Measurements from ENCODE around the gene ZNF205.
"Not testable (repeated sequence)": the region's sequence is repeated elsewhere in the genome, so short reads cannot be mapped to it uniquely, and the experiment has no call there.

Gene ZNF205

DNA sequence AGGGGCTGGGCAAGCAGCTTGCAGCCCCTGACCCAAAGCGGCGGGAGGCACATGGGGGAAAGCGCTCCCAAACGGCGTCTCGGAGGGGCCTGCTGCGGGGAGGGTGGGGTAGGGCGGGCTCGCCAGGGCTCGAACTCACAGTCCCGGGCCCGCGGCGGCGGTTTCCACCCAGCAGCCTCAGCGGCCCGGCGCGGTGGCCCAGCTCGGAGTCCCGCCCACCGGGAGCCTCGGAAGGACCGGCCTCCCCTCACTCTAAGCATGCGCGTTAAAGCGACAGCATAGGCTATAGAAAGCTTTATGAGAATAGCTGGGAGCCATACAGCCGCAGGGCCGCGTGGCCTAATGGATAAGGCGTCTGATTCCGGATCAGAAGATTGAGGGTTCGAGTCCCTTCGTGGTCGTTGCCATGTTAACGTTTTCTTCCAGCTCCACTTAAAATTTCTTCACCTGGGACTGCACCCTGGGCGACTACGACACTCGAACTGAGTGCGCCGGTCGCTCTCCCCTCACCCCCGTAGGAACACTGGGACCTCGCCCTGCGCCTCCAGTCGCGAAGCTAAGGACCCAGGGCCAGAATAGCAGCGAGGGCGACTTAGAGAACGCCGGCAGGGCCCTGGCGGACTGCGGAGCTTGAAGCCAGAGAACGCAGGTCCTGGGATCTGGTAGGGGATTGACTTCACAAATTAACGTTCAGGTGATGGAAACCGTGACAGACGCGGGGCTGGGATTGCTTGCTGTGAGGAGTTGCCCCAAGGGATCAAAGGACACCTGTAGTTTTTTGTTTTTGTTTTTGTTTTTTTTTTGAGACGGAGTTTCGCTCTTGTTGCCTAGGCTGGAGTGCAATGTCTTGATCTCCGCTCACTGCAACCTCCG lies 38.2 kb downstream of the ZNF205 start:
- peak; percentile 98 for DNase-seq

DNA sequence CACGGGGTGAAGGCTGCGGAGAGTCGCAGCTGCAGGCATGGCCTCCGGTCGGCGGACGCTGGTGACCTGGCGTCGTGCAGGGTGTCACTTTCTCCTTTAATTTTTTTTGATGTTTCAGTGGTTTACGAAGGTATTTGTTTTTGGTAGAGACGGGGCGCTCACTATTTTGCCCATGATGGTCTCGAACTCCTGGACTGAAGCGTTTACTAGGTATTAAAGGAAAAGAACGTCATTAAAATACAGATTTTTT lies 39.6 kb downstream of the ZNF205 start:
- DNase-seq: no peak

DNA sequence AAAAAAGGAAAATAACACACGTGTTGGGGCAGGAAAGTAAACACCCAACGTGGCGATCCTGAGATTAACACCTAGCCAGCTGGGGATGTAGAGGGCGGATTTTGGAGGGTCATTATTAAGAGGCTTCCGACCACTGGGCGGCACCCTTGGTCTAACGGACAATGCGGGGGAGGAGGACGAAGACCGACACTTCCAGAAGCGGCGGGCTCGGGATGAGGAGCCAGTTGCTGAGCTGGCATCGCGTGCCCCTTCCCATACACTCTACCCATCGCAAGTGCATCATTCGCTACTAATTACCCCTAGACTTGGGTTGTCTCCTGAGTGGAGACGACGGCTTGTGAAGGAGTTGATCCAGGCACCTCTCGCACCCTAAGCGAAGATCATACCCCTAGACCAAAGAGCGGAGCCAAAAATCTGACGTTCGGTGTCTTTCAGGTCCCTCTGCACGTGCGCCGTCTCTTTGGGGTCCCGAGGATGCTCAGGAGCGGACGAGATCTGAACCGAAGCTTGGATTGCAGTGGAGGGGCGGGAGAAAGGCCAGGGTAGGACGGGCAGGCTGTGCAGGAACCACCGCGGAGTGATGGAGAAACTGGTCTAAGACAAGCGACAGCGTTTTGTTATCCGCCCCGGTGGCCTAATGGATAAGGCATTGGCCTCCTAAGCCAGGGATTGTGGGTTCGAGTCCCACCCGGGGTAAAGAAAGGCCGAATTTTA lies 40.0 kb downstream of the ZNF205 start:
- peak; percentile 96 for DNase-seq

DNA sequence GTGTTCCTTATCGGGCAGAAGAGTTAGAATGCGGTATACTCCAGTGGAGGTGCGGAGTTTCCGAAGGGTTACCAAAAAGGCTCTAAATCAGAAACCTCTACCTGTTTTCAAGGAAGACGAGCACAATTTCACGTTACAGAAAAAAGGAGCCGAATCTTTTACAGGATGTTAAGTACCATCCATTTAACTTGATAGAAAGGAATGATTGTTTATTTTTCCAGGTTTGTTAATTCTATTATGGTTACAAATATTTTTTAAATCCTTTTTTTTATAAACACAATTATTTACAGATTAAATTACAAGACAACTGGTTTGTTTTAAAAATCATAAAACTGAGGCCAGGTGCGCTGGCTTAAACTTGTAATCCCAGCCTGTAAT lies 40.6 kb downstream of the ZNF205 start:
- no peak for DNase-seq

DNA sequence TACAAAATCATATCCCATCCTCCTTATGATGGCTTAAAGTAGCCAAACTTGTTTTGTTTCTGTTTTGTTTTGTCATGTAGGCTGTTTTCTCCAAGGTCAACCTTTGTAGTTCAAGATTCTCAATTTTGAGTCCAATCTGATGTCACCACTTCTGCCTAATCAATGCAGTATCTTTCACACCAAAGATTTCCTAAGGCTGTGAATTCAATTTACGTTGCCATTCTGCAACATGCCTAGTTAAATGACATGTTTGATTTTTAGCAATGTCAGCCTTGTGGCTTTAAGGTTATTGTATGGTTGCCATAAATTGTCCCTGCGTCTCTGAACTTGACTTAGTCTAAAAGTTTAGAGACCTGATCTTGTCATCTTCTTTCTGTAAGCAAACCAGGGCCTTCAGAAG lies 42.8 kb downstream of the ZNF205 start:
- no peak for DNase-seq

DNA sequence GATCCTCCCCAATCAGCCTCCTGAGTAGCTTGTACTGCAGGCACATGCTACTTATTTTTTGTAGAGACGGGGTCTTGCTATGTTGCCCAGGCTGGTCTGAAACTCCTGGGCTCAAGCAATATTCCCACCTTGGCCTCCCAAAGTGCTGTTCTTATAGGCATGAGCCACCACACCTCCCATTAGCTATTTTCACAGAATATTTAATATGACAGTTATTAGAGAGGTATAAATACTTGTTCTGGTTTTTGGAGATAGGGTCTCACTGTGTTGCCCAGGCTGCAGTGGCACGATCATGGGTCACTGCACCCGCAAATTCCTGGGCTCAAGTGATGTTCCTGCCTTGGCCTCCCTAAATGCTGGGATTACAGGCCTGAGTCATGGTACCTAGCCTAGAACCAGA lies 43.6 kb downstream of the ZNF205 start:
- no peak for DNase-seq

DNA sequence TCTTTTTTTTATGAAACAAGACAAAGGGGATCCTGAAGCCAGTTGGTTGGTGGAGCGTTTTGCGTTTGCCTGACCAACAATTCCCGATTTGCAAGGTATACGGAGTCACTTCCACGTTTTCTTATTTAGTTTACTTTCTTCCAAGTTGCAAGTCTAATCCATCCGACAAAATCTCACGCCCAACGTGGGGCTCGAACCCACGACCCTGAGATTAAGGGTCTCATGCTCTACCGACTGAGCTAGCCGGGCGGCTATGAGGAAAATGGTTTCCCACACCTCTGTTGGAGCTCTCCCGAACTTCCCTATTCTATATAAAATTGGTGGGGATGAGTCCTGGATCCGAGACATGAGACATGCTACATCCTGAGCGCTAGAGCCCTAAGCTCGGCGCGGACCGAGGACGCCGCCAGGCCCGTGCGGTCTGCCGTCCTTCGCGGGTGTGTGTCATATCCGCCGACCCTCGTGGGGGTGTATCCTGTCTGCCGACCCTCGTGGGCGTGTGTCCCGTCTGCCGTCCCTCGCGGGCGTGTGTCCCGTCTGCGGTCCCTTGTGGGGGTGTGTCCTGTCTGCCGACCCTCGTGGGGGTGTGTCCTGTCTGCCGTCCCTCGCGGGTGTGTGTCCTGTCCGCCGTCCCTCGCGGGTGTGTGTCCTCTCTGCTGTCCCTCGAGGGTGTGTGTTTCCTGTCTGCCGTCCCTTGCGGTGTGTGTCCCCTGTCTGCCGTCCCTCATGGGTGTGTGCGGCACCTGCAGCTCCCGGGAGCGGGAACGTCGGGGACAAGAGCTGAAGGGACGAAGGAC lies 45.0 kb downstream of the ZNF205 start:
- DNase-seq: peak; percentile 90

DNA sequence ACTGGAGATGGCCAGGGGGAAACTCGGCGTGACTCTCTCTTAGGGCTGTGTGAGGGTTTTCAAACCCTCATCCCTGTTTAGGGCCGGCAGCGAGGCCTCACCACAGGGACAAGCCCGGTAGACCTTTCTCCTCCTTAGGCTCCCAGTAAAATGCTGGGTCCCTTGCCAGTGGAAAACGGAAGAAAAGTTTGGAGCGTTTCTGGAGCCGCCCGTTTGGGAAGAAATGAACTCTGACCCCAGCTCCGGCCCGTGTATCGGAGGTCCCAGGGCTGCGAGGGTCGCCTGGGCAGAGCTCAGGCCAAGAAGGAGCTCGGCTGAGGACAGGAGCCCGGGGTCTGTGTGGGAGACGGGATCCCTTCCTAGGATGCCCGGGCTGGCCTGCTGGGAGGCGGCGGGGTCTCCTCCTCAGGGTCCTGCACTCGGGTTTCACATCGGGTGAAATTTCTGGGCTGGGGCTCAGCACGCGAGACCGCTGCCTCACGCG lies 45.7 kb downstream of the ZNF205 start:
- no peak for DNase-seq

DNA sequence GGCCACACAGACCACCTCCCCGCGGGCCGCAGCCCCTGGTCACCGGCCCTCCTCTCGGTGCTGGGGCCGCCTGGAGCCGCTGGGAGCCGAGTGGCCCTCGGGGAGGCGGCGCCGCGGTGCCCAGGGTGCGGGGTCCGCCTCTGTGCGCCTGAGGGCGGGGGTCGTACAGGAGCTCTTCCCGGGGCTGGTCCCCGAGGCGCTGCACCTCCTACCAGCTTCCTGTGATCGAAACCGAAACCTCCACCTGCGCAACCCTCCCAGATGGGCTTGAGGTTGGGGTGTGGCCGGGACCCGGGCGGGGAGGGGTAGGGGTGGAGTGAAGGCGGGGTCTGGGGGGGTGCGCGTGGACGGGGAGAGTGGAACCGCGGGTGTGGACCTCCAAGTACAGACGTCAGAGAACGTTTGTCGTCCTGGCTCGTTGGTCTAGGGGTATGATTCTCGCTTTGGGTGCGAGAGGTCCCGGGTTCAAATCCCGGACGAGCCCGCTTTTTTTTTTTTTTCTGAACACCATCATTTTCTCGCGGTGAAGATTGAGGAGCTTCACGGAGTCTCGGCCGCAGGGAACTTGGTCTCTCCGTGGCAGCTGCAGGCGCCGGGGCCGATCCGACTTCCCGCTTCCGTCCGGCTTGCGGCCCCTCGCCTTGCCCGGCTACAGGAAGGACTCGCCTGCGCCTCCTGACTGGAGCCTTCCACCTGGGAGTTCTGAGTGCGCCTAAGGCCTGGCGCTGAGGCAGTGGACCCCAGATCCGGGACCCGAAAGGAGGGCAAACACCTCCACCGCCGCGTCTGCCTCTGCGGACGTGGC lies 46.3 kb downstream of the ZNF205 start:
- DNase-seq: peak; percentile 94

DNA sequence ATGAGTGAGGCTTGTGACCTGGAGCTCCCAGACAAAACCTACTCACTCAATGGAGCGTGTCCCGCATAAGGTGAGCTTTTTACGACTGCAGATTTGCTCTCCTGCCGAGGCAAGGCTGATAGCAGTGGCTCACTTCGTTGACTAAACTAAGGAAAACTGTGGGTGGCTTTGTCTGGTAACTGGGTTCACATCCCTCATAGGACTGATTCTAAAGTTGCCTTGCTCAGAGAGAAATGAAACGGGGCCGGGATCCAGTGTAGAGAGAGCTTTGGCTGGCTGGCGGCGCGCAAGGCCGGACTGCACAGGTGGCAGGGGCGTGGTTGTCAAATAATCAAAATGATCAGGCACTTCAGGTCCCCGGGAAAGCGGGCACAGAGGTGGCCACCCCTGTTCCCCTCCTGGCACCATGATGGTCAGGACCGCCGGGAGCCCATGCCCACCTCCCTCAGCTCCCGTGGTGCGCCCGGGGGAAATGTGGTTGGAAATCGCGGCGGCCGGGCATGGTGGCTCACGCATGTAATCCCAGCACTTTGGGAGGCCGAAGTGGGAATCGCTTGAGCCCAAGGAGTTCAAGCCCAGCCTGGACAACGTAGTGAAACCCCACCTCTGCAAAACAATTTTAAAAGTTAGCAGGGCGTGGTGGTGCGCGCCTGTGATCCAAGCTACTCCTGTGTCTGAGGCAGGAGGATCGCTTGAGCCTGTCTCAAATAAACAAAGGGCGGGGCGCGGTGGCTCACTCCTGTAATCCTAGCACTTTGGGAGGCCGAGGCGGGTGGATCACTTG lies 49.0 kb downstream of the ZNF205 start:
- DNase-seq: no peak

DNA sequence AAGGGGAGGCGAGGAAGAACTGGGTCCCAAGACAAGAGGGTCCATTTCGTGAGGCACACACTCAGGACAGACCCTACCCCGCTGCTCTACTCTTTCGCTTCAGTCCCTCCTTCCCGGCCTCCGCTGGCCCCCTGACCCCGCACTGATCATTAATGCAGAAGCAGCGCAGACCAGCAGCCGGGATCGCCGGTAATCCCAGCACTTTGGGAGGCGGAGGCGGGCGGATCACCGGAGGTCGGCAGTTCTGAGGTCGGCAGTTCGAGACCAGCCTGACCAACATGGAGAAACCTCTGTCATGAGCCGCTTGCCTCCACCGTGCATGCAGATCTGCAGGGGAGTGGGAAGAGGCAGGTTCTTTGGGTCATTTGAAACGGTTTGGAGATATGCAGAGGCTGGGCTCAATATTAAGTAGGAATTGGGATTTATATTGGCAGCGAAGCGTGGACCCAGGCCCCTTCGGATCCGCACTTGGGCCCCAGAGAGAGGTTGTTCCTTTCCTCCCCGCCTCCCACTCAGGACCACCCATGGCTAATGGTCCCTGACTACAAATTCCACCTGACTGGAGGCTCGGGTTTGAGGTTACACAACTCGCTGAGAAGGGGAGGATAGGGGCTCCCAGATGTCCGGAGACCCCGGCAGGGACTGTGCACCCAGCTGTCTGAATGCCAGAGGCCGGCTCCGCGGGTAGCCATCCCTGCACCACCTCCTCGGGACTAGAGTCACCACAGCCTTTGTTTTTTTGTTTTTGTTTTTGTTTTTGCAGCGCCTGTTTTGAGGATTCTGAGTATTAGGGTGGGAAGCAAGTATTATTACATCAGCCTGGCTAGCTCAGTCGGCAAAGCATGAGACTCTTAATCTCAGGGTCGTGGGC lies 52.0 kb downstream of the ZNF205 start:
- DNase-seq: no peak

DNA sequence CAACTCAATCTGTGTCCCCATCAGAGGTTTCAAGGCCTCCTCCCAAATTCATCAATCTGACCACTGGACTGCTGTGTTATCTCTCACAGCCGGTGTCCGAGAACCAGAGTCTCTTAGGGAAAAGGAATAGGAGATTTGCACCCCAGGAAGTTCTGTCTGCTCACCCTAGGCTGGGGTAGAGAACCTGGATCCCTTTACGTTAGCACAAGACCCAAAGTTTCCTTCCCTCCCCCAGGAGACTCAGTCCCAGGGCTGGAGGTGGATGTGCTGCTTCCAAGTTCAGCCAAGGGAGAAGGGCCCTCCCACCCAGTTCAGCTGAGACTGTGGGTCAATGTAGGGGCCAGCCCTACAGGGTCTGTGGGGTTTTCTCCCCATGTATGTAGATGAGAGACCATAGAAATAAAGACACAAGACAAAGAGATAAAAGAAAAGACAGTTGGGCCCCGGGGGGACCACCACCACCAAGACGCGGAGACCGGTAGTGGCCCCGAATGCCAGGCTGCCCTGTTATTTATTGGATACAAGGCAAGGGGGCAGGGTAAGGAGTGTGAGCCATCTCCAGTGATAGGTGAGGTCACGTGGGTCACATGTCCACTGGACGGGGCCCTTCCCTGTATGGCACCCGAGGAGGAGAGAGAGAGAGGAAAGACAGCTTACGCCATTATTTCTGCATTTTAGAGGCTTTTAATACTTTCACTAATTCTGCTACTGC lies 52.9 kb downstream of the ZNF205 start:
- DNase-seq: no peak

DNA sequence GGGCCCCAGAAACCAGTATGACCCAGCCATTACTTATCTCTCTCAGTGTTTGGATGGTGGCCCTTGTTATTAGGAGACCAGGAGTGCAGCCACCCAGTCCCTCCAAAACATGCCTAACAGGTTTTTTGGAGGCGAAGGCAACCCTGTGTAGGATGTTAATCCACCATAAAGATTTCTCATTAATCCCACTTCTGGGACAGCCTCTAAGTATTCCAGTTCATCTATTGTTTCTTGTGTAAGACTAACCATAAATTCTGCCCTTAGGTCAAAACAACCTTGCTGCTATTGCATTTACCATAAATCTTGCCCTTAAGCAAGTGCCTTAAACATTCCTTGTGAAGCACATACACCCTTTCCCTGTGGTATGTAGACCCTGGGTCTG lies 54.1 kb downstream of the ZNF205 start:
- no peak for DNase-seq

DNA sequence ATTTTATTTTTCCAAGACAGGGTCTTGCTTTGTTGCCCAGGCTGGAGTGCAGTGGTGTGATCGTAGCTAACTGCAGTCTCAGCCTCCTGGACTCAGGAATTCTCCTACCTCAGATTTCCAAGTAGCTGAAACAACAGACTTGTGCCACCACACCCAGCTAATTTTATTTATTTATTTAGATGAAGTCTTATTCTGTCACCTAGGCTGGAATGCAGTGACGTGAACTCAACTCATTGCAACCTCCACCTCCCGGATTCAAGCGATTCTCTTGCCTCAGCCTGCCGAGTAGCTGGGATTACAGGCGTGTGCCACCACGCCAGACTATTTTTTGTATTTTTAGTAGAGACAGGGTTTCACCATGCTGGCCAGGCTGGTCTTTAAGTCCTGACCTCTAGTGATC lies 56.3 kb downstream of the ZNF205 start:
- not testable (repeated sequence) for DNase-seq

Measured in activated CD4-positive, alpha-beta T cell treated with anti-CD3 and anti-CD28 coated beads, Interleukin-10, Interleukin-2, amounts not matched to agents 100 ng/mL and 50 ng/mL, durations not matched to agents 16 hours and 8 hours (primary cell).